Activated CD4-positive, alpha-beta T cell treated with anti-CD3 and anti-CD28 coated beads, Interleukin-2, Interleukin-4, amounts not matched to agents 100 ng/mL and 50 ng/mL, durations not matched to agents 16 hours and 8 hours (primary cell): ENCODE measurements around the gene ITM2B.

ENCODE experiments used
- DNase-seq: peaks from one replicate; pipeline ENCODE4 v3.0.0-alpha.2; 2020; ENCODE audit warnings: low spot score

Gene ITM2B

GRCh38 chr13:48260970-48261369, 28.0 kb downstream of the ITM2B start:
- DNase-seq: no peak

GRCh38 chr13:48263196-48263595, 30.2 kb downstream of the ITM2B start:
- no peak for DNase-seq

GRCh38 chr13:48264058-48264457, 31.1 kb downstream of the ITM2B start:
- no peak for DNase-seq

GRCh38 chr13:48265217-48265815, 32.3 kb downstream of the ITM2B start:
- DNase-seq: no peak

GRCh38 chr13:48266150-48266549, 33.1 kb downstream of the ITM2B start:
- DNase-seq: no peak

GRCh38 chr13:48266701-48267639, 34.0 kb downstream of the ITM2B start:
- no peak for DNase-seq

- no peak for DNase-seq
Observed at GRCh38 chr13:48268019-48268418, 35.0 kb downstream of the ITM2B start.

GRCh38 chr13:48273346-48273745, 40.3 kb downstream of the ITM2B start:
- DNase-seq: no peak

- DNase-seq: peak; percentile 12
Observed at GRCh38 chr13:48275507-48275906, 42.5 kb downstream of the ITM2B start.

- DNase-seq: no peak
Observed at GRCh38 chr13:48278806-48279205, 45.8 kb downstream of the ITM2B start.

- no peak for DNase-seq
Observed at GRCh38 chr13:48281556-48281955, 48.5 kb downstream of the ITM2B start.

GRCh38 chr13:48291730-48292129, 58.7 kb downstream of the ITM2B start:
- no peak for DNase-seq

GRCh38 chr13:48292650-48293049, 59.6 kb downstream of the ITM2B start:
- no peak for DNase-seq

GRCh38 chr13:48294653-48295052, 61.6 kb downstream of the ITM2B start:
- no peak for DNase-seq

GRCh38 chr13:48295271-48295670, 62.3 kb downstream of the ITM2B start:
- DNase-seq: no peak

GRCh38 chr13:48296528-48296927, 63.5 kb downstream of the ITM2B start:
- no peak for DNase-seq

GRCh38 chr13:48297131-48297786, 64.3 kb downstream of the ITM2B start:
- DNase-seq: no peak

- no peak for DNase-seq
Observed at GRCh38 chr13:48299591-48299990, 66.6 kb downstream of the ITM2B start.

- no peak for DNase-seq
Observed at GRCh38 chr13:48302871-48303358, 69.9 kb downstream of the ITM2B start.

- DNase-seq: peak; percentile 92
Observed at GRCh38 chr13:48303359-48304142, 70.5 kb downstream of the ITM2B start, which contains the start of gene RB1. Gene RB1, plus strand, starts transcription at chr13:48303751. Its CDS starts 162 bp downstream, at chr13:48303913.

- no peak for DNase-seq
Observed at GRCh38 chr13:48304143-48304876, 71.3 kb downstream of the ITM2B start.
